H1 (cell line): Measurements from ENCODE around the gene IL17REL. TPM values are rescaled to one million over a fixed set of nuclear protein-coding genes. Genes with fewer than 3 reads are reported as not detected.

Source experiments
- CBX8 ChIP-seq: fragments of 300-800, 300-1000 bp; sonication (generic); IDR thresholded peaks from 2 replicates; pipeline ENCODE4 v1.7.1; 2016; ENCODE audit warnings: low read depth, low read length, borderline replicate concordance
- CREB1 ChIP-seq: IDR thresholded peaks from 2 replicates; pipeline ENCODE4 v1.6.1; 2012; ENCODE audit warnings: inconsistent platforms
- EP300 ChIP-seq, 2 experiments: IDR thresholded peaks; 1 replicate in 1 of 2; 2 replicates in 1 of 2; pipeline ENCODE4 v1.6.1; 2011 to 2012; ENCODE audit warnings: low read depth in 2 of 2, low read length in 2 of 2, mild to moderate bottlenecking in 2 of 2, borderline replicate concordance in 1 of 2, inconsistent platforms in 1 of 2, moderate library complexity in 1 of 2
- EZH2 ChIP-seq: fragments of 200-600 bp; sonication (generic); IDR thresholded peaks from 2 replicates; pipeline ENCODE4 v1.7.1; 2012; ENCODE audit warnings: low read depth, mild to moderate bottlenecking, moderate library complexity, low read length, inconsistent platforms; ENCODE audit not compliant: severe bottlenecking
- GTF2F1 ChIP-seq: IDR thresholded peaks from 2 replicates; pipeline ENCODE4 v1.6.1; 2012; ENCODE audit warnings: low read depth, low read length, improper control_type of control experiment, borderline replicate concordance
- MAFK ChIP-seq: IDR thresholded peaks from 2 replicates; pipeline ENCODE4 v1.6.1; 2012; ENCODE audit warnings: low read depth, mild to moderate bottlenecking, improper control_type of control experiment, low read length
- POLR2AphosphoS5 ChIP-seq: IDR thresholded peaks from 2 replicates; pipeline ENCODE4 v1.6.1; 2011; ENCODE audit warnings: low read depth, low read length
- RBBP5 ChIP-seq: IDR thresholded peaks from 2 replicates; pipeline ENCODE4 v1.7.1; 2012; ENCODE audit warnings: low read depth, mild to moderate bottlenecking, inconsistent platforms, low read length, moderate library complexity, borderline replicate concordance
- RFX5 ChIP-seq: IDR thresholded peaks from 2 replicates; pipeline ENCODE4 v1.6.1; 2011; ENCODE audit warnings: low read depth, low read length, improper control_type of control experiment, borderline replicate concordance
- RXRA ChIP-seq: IDR thresholded peaks from 2 replicates; pipeline ENCODE4 v1.6.1; 2011; ENCODE audit warnings: low read depth, mild to moderate bottlenecking, low read length, moderate library complexity; ENCODE audit not compliant: insufficient read depth
- SAP30 ChIP-seq: fragments of 300-600 bp; sonication (generic); IDR thresholded peaks from 2 replicates; pipeline ENCODE4 v1.7.1; 2012; ENCODE audit warnings: low read length, moderate library complexity, mild to moderate bottlenecking, inconsistent platforms; ENCODE audit not compliant: insufficient read depth, insufficient replicate concordance
- SIRT6 ChIP-seq: IDR thresholded peaks from one replicate; pipeline ENCODE4 v1.7.1; 2012; ENCODE audit warnings: low read length, inconsistent platforms
- SIX5 ChIP-seq: IDR thresholded peaks from 2 replicates; pipeline ENCODE4 v1.6.1; 2011; ENCODE audit warnings: mild to moderate bottlenecking, low read depth, low read length
- SP1 ChIP-seq: IDR thresholded peaks from 2 replicates; pipeline ENCODE4 v1.6.1; 2011; ENCODE audit warnings: low read depth, low read length
- SP4 ChIP-seq: IDR thresholded peaks from 2 replicates; pipeline ENCODE4 v1.6.1; 2012; ENCODE audit warnings: low read length, inconsistent platforms
- SUZ12 ChIP-seq: fragments of 200-600 bp; sonication (generic); IDR thresholded peaks from 2 replicates; pipeline ENCODE4 v1.6.1; 2012; ENCODE audit warnings: mild to moderate bottlenecking, inconsistent platforms, low read length, moderate library complexity, mixed read lengths
- TAF1 ChIP-seq: IDR thresholded peaks from 2 replicates; pipeline ENCODE4 v1.6.1; 2011; ENCODE audit warnings: mild to moderate bottlenecking, low read depth, low read length
- TEAD4 ChIP-seq: IDR thresholded peaks from 2 replicates; pipeline ENCODE4 v1.6.1; 2012; ENCODE audit warnings: low read depth, low read length, inconsistent platforms, mixed read lengths
- polyA plus RNA-seq, 7 experiments: library from polyadenylated mRNA; depleted of rRNA in 3 of 7; stranded (reverse) in 5 of 7; unstranded in 2 of 7; fragments of >200 nt in 5 of 7; fragments of 200-250 nt in 2 of 7; gene quantifications; 1 replicate in 5 of 7; 2 replicates in 1 of 7; 4 replicates in 1 of 7; pipeline versions ENCODE4 v1.2.1 to v1.2.3, GENCODE V29; 2011 to 2013; ENCODE audit warnings: missing spikeins in 2 of 7, mixed read lengths in 2 of 7
- total RNA-seq: library from RNA; stranded (reverse); fragmentation: NEBNext Ultra II Directional; extraction: Animal tissue kit (Norgen Biotek cat#: 25700); gene quantifications from 2 replicates; pipeline ENCODE4 v1.2.1, GENCODE V29; 2021
- TF ChIP-seq, protein P1 (sequence below): IDR thresholded peaks from 2 replicates; pipeline ENCODE4 v1.6.1; 2011; ENCODE audit warnings: low read depth, mild to moderate bottlenecking, low read length; ENCODE audit not compliant: insufficient read depth
- TF ChIP-seq, protein P2 (sequence below): IDR thresholded peaks from 2 replicates; pipeline ENCODE4 v1.6.1; 2012; ENCODE audit warnings: inconsistent platforms
- TF ChIP-seq, protein P3 (sequence below): IDR thresholded peaks from 2 replicates; pipeline ENCODE4 v1.6.1; 2012; ENCODE audit warnings: low read length, inconsistent platforms

Gene IL17REL
- total and polyA plus RNA-seq, 2 of the 8 experiments (the other 6 are each of a cell fraction or from before 2014, with no cell fraction given): 0.15 to 0.20 TPM

DNA sequence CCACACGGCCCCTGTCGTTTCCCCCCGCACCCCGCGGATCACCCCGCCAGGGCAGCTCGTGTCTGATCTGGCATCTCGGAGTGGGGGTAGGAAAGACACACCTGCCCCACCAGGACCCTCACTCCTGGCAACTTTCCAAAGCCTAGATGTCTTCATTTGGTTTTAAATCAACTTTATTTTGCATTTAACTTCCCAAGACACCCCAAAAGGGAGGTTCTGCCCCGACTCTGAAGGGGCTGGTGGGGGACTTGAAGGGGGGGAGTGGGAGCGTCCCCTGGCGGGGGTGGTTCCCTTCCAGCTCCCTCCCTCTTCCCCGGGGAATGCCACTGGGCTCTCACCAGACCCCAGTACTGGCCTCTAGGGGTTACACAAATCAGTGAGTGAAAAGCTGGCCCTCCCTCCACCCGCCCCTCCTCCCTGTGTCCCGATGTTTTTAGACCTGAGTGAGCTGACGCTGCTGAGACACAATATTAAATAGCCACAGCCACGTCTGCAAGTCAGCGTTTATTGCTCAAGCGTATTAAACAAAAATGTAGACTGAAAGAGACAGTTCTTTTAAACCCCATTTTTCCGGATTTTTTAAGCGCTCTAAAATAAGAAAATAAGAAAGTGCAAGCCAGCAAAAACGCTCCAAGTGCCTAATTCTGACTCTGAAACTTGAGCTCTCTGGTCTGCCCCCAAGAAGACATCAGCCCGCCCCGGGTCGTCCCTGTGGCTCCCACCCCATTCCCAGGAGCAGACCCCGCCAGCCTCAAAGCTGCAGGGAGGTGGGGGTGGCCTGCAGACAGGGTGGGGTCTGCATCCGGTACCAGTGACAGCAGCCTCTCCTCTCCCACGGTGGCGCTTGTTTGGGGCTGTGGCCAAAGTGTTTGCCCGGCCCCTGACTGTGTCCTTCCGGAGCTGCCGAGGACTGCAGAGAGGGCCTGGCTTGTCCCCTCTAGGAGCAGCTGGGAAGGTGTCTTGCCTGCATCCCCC is 46.6 kb upstream of the IL17REL start (continued):
- TF ChIP-seq RXRA: no peak
- no peak for TF ChIP-seq SIRT6
- TF ChIP-seq RBBP5: no peak
- peak; percentile 16; the same call in 1 of the 2 replicates for TF ChIP-seq SUZ12
- TF ChIP-seq, protein P1, sequence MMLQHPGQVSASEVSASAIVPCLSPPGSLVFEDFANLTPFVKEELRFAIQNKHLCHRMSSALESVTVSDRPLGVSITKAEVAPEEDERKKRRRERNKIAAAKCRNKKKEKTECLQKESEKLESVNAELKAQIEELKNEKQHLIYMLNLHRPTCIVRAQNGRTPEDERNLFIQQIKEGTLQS: no peak
- no peak for TF ChIP-seq RFX5
- TF ChIP-seq, protein P2, sequence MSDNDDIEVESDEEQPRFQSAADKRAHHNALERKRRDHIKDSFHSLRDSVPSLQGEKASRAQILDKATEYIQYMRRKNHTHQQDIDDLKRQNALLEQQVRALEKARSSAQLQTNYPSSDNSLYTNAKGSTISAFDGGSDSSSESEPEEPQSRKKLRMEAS: no peak
- TF ChIP-seq TEAD4: no peak
- peak; percentile 45; the same call in 1 of the 2 replicates for TF ChIP-seq MAFK
- no peak for TF ChIP-seq SP4
- TF ChIP-seq CREB1: no peak
- no peak for TF ChIP-seq SAP30
- no peak for TF ChIP-seq EZH2
- TF ChIP-seq SIX5: no peak
- no peak for TF ChIP-seq SP1
- no peak for TF ChIP-seq POLR2AphosphoS5
- TF ChIP-seq EP300 (IDR thresholded peaks at IDR 0.05; ENCODE audit: borderline replicate concordance in 1 of 2, low read depth in 2 of 2, low read length in 2 of 2): no peak
- no peak for TF ChIP-seq TAF1
- no peak for TF ChIP-seq CBX8
- no peak for TF ChIP-seq GTF2F1
- TF ChIP-seq, protein P3, sequence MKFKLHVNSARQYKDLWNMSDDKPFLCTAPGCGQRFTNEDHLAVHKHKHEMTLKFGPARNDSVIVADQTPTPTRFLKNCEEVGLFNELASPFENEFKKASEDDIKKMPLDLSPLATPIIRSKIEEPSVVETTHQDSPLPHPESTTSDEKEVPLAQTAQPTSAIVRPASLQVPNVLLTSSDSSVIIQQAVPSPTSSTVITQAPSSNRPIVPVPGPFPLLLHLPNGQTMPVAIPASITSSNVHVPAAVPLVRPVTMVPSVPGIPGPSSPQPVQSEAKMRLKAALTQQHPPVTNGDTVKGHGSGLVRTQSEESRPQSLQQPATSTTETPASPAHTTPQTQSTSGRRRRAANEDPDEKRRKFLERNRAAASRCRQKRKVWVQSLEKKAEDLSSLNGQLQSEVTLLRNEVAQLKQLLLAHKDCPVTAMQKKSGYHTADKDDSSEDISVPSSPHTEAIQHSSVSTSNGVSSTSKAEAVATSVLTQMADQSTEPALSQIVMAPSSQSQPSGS: no peak
